Medulla oblongata (tissue), 1 donor: ENCODE measurements around the gene TRIM41.
"Not testable (repeated sequence)": the region's sequence is repeated elsewhere in the genome, so short reads cannot be mapped to it uniquely, and the experiment has no call there.

ENCODE experiments used
- DNase-seq: peaks from one replicate; pipeline ENCODE4 v3.0.0-alpha.2; 2015; ENCODE audit errors: extremely low spot score

Gene TRIM41

GRCh38 chr5:181255276-181255675 lies 32.2 kb downstream of the TRIM41 start:
- DNase-seq, result no peak

- DNase-seq, result no peak
Observed at GRCh38 chr5:181255836-181256578, 32.9 kb downstream of the TRIM41 start.

DNA sequence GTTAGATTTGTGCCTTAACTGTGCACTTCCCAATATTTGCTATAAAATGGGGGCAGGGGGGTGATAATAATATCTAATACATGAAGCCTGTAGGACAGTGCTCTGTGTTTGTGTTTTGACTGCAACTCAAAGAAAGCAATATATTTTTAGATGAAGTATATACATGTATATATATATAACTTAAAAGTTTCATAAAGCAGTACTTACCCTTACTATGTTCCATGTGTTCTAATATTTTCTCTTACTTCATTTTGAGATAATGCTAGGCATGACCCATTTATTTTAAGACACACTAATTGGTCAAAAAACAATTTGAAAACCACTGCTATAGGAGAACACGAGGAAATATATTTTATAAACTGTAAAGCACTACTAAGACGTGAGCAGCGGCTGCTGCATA lies 35.5 kb downstream of the TRIM41 start:
- DNase-seq, result no peak

DNA sequence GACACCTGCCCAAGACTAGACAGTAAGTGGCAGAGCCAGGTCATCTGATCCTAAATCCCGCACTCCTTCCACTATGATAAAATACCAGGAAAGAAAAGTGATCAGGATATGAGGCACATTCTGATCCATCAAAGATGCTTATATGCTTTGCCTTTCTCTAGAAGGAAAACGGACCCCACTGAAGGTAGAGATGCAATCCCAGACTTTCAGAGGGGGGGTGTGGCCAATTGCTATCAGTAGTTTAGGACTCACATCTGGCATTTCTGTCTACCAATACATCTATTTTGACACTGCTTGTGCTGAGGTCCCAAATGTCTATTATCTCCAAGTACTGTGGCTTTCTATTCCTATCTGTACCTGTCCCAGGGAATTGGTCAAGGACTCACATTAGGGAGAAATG lies 36.2 kb downstream of the TRIM41 start:
- DNase-seq, result no peak

DNA sequence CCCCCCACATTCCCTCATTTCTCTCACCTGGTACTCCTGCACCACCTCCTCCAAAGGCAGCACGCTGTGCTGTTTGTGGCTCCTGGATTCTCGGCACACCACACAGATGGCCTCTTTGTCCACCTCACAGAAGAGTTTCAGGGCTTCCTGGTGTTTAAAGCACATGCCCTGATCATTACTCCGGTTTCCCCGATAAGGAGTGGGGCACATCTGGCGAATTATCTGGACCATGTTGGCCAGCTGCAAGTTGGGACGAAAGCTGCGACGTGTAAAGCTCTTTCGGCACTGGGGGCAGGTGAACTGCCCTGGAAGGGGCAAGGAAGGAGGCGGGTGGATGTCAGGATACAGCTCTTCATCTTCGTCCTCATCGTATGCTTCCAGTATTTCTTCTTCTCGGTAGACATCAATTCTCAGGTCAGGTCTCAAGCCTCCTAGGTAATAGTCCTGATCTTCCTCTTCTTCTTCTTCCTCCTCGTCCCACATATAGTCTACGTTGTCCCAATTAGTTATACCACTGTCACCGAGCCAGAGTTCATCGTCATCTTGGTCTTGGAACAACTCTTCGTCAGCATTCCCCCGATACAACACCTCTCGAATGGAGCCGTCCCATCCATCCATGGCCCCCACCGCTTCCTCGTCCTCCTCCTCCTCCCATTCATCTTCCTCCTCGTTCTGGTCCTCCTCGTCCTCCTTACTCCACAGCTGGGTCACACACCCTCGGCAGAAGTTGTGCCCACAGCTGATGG lies 37.1 kb downstream of the TRIM41 start:
- DNase-seq, result no peak

- DNase-seq, result peak; percentile 92
Observed at GRCh38 chr5:181260720-181261319, 37.7 kb downstream of the TRIM41 start, which contains the start of gene TRIM52. Gene TRIM52, minus strand, starts transcription at chr5:181261143. Its CDS starts 330 bp downstream, at chr5:181260813.

GRCh38 chr5:181261320-181262049 lies 38.4 kb downstream of the TRIM41 start:
- peak; percentile 61 for DNase-seq

DNA sequence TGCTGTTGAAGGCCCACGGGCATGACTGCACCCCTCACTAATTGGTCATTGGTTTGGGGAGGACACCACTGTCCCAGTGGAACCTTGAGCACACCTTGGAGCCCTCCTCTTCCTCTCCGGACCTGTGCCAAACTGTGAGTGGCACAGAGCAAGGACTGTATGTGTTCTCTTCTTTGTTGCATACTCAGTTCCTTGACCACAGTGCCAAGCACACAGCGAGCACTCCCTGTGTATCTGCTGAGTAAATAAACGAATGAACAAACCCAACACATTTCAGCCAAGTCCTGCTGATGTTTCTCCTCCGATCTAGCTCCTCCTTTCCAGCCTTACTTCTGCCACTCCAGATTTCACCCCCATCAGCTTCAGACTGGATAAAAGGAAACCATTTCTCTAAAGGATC lies 40.6 kb downstream of the TRIM41 start:
- no peak for DNase-seq

- no peak for DNase-seq
Observed at GRCh38 chr5:181265092-181265671, 42.1 kb downstream of the TRIM41 start.

- DNase-seq, result not testable (repeated sequence)
Observed at GRCh38 chr5:181267291-181267904, 44.3 kb downstream of the TRIM41 start.

DNA sequence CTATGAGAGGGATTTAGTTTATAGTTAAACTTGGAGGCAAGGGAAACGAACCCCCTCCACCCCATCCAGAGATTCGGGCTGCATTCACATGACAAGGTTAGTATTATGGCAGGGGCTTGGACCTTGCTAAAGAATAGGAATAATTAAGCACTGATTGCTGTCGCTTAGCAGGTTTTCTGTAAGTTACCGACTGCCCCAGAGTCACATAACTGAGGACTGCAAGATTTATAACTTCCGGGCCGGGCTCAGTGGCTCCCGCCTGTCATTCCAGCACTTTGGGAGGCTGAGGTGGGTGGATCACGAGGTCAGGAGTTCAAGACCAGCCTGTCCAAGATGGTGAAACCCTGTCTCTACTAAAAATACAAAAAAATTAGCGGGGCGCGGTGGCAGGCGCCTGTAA lies 44.8 kb downstream of the TRIM41 start:
- DNase-seq, result not testable (repeated sequence)

GRCh38 chr5:181271081-181271480 lies 48.0 kb downstream of the TRIM41 start:
- DNase-seq, result no peak

DNA sequence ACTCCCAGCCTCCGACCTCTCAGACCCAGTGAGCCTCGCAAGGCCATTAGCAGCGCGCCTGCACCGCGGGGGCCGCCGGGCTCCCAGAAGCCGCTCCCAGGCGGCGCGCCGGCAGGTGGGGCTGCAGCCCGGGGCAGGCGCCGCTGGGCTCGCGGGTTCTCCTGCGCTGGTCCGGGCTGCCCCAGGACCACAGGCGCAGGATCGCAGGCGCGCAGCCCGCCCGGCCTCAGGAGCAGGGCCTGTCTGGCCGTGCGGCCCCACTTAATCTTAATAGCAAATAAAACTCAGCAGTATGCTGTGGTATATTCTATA lies 50.3 kb downstream of the TRIM41 start:
- not testable (repeated sequence) for DNase-seq

DNA sequence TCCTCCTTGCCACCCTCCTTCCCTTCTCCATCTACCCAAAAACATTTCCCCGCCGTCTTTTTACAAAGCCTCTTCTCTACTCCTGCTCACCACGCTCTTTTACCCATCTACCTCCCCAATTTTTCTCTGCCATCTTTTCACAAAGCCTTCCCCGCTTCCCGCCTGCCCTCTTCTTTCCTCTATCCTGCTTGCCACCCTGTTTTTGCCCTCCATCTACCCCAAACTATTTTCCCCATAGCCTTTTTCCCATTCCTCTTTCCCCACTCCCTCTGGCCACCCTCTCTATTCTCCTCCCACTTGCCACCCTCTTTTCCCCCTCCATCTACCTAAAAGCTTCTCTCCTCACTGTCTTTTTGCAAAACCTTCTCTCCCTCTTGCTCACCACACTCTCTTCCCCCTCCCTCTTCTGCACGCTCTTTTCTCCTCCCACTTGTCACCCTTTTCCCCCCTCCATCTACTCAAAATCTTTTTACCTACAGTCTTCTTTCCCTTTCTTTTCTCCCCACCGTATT lies 57.2 kb downstream of the TRIM41 start:
- no peak for DNase-seq

DNA sequence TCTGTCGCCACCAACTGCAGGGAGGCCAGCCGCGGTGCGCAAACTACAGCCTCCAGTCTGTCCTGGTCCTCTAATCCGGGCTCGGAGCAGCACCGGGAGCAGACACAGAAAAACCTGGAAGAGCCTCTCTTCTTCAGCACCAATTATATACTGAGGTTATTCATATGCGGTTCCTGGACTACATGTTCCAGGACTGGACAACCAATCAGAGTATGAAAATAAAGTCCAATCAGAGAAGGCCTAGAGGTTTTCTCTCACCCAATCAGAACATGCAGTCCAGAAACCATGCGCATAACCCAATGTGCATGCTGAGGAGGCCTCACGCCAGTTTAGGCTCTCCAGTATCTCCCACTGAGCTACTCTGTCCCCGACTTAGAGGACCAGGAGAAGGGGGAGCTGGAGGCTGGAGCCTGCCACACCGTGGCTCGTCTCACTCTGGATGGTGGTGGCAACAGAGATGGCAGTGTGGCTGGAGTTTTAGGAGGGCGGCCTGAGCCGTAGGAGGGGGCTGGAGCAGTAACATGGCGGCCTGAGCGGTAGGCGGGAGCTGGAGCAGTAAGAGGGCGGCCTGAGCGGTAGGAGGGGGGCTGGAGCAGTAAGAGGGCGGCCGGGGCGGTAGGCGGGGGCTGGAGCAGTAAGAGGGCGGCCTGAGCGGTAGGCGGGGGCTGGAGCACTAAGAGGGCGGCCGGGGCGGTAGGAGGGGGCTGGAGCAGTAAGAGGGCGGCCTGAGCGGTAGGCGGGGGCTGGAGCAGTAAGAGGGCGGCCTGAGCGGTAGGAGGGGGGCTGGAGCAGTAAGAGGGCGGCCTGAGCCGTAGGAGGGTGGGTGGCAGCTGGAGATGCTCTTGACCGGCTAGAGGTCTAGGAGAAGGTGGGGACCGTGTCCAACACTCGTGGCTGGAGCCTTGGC lies 58.2 kb downstream of the TRIM41 start:
- DNase-seq, result no peak

DNA sequence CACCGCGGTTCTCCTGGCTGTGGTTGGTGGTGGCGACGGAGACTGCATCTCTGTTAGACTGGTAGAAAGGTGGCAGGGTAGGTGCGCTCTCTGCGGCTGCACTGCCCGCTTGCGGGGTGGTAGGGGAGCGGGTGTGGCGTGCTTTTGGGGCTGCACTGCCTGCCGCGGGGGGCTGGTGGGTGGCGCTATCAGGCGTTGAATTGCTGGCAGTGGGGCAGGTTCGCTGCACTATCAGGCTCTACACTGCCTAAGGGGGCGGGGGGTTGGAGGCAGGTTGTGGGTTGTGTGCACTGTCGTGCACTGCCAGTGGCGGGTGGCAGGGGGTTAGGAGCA lies 58.9 kb downstream of the TRIM41 start:
- DNase-seq, result no peak

GRCh38 chr5:181282415-181282814 lies 59.3 kb downstream of the TRIM41 start:
- not testable (repeated sequence) for DNase-seq

GRCh38 chr5:181282874-181283273 lies 59.8 kb downstream of the TRIM41 start:
- DNase-seq, result no peak

- no peak for DNase-seq
Observed at GRCh38 chr5:181283347-181283746, 60.3 kb downstream of the TRIM41 start.
